NCI-H345 (cell line): ENCODE measurements around the gene CEND1.

Source experiments
- DNase-seq: peaks from one replicate; lab custom pipeline; 2025; lab: John Stamatoyannopoulos, UW

The CEND1 gene

GRCh38 chr11:794766-795633, 5.1 kb upstream of the CEND1 start:
- DNase-seq = no peak

GRCh38 chr11:794013-794765, 4.3 kb upstream of the CEND1 start:
- DNase-seq = no peak

- DNase-seq = no peak
These were observed 3.7 kb upstream of the CEND1 start for GRCh38 chr11:793556-793955.

- no peak for DNase-seq
These were observed 3.0 kb upstream of the CEND1 start for GRCh38 chr11:792873-793272.

GRCh38 chr11:792535-792821, 2.6 kb upstream of the CEND1 start:
- DNase-seq = no peak

GRCh38 chr11:791658-792534, 2.0 kb upstream of the CEND1 start:
- no peak for DNase-seq

- DNase-seq = no peak
These were observed 1.1 kb upstream of the CEND1 start for GRCh38 chr11:790721-791564.

GRCh38 chr11:788953-789940, 643 bp downstream of the CEND1 start:
- DNase-seq = no peak

- DNase-seq = no peak
These were observed 1.8 kb downstream of the CEND1 start for GRCh38 chr11:788009-788640.

- DNase-seq = no peak
These were observed 2.7 kb downstream of the CEND1 start for GRCh38 chr11:787084-787675.

- DNase-seq = no peak
These were observed 3.4 kb downstream of the CEND1 start for GRCh38 chr11:786235-787083.

GRCh38 chr11:783581-784015, 6.3 kb downstream of the CEND1 start:
- DNase-seq = no peak

- no peak for DNase-seq
These were observed 7.4 kb downstream of the CEND1 start for GRCh38 chr11:782264-783174.

GRCh38 chr11:779955-780532, 9.8 kb downstream of the CEND1 start:
- no peak for DNase-seq

GRCh38 chr11:778976-779954, 10.6 kb downstream of the CEND1 start:
- no peak for DNase-seq
